NB4 (cell line): Measurements from ENCODE around the gene STK40.

ENCODE experiments used
- CTCF ChIP-seq: IDR thresholded peaks from one replicate; pipeline ENCODE4 v1.5.1; 2012; ENCODE audit warnings: low read depth, low read length
- MYC ChIP-seq: IDR thresholded peaks from 2 replicates; pipeline ENCODE4 v1.6.1; 2011; ENCODE audit warnings: low read depth, low read length

DNA sequence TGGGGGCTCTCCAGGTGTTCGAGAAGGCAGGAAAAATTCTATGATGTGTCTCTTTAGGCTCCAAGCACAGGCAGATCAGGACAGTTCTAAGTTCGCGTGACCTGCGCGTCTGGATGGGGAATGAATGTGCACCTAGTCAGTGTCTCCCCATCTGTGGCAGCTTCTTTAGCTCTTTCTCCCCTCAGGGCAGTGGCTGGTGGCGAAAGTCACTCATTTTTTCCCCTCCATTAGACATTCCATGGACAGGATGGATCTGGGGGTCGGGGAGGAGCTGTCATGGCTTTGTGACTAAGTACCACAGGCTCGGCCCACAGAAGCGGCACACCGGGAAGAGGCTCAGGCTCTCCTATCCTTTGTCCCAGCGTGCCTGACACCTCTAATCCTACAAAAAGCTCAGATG, 31.2 kb downstream of the STK40 start:
- TF ChIP-seq CTCF (no peak), MYC (no peak)
